Neural crest cell (in vitro differentiated cells): ENCODE results near the gene CENPS. TPM values are rescaled to one million over a fixed set of nuclear protein-coding genes. Genes with fewer than 3 reads are reported as not detected.

Source experiments
- DNase-seq: peaks from one replicate; pipeline ENCODE4 v3.0.0; 2021; ENCODE audit warnings: low read depth, mixed read lengths, low spot score
- H3K27ac Mint-ChIP-seq: one replicate; pipeline ENCODE4 v1.8.0; 2021; ENCODE audit warnings: mild to moderate bottlenecking, mixed read lengths; ENCODE audit not compliant: unreplicated experiment
- H3K27me3 Mint-ChIP-seq: 2 replicates; pipeline ENCODE4 v1.8.0; 2021; ENCODE audit warnings: low read depth, mild to moderate bottlenecking, mixed read lengths
- H3K36me3 Mint-ChIP-seq: 2 replicates; pipeline ENCODE4 v1.8.0; 2021; ENCODE audit warnings: low read depth, mild to moderate bottlenecking, mixed read lengths
- H3K4me1 Mint-ChIP-seq: 2 replicates; pipeline ENCODE4 v1.8.0; 2021; ENCODE audit warnings: mixed read lengths
- H3K4me3 Mint-ChIP-seq: one replicate; pipeline ENCODE4 v1.8.0; 2021; ENCODE audit warnings: mild to moderate bottlenecking, mixed read lengths
- H3K9me3 Mint-ChIP-seq: 2 replicates; pipeline ENCODE4 v1.8.0; 2021; ENCODE audit warnings: mixed read lengths
- CTCF ChIP-seq: fragments of 200-600 bp; sonication (generic); conservative IDR thresholded peaks from 2 replicates; pipeline ENCODE4 v1.5.0; 2021; ENCODE audit warnings: antibody characterized with exemption, mild to moderate bottlenecking
- total RNA-seq: library from RNA; stranded (reverse); gene quantifications from 2 replicates; pipeline ENCODE4 v1.2.1, GENCODE V29; 2021

The CENPS gene
- total RNA-seq, 1 donor from 2014 or later = 26.9 TPM

GRCh38 chr1:10474613-10475507, 44.6 kb downstream of the CENPS start, which contains the start of gene PEX14:
Gene PEX14 (plus strand): TSS chr1:10474950. CDS start chr1:10474967, 17 bp downstream.
- TF ChIP-seq CTCF = no peak
- Mint-ChIP-seq H3K4me3 (peak within 1 kb of the TSS; percentile 93), H3K27me3 (no peaks in the 10 kb centered on the region), H3K36me3 (no peaks in the 10 kb centered on the region), H3K9me3 (no peaks in the 10 kb centered on the region), H3K4me1 (peaks cover 48% of the 10 kb centered on the region), H3K27ac (no peak within 1 kb of the TSS)
- peak; percentile 83 for DNase-seq

- no peak for DNase-seq
- Mint-ChIP-seq H3K4me3 (peak overlapping the region; percentile 92), H3K36me3 (no peaks in the 10 kb centered on the region), H3K4me1 (peaks cover 48% of the 10 kb centered on the region), H3K27me3 (no peaks in the 10 kb centered on the region), H3K9me3 (no peaks in the 10 kb centered on the region), H3K27ac (no peak overlapping the region)
- no peak for TF ChIP-seq CTCF
These were observed 45.3 kb downstream of the CENPS start for GRCh38 chr1:10475510-10475909.

GRCh38 chr1:10479296-10479695, 49.1 kb downstream of the CENPS start:
- H3K27ac Mint-ChIP-seq = no peak overlapping the region
- H3K4me3 Mint-ChIP-seq = no peak overlapping the region
- H3K27me3 Mint-ChIP-seq = no peaks in the 10 kb centered on the region
- TF ChIP-seq CTCF = no peak
- no peaks in the 10 kb centered on the region for H3K9me3 Mint-ChIP-seq
- peaks cover 20% of the 10 kb centered on the region for H3K4me1 Mint-ChIP-seq
- no peak for DNase-seq
- peaks cover 3% of the 10 kb centered on the region for H3K36me3 Mint-ChIP-seq

GRCh38 chr1:10480614-10481013, 50.4 kb downstream of the CENPS start:
- Mint-ChIP-seq H3K9me3 (no peaks in the 10 kb centered on the region), H3K4me3 (no peak overlapping the region), H3K36me3 (peaks cover 6% of the 10 kb centered on the region), H3K4me1 (peaks cover 11% of the 10 kb centered on the region), H3K27ac (no peak overlapping the region), H3K27me3 (no peaks in the 10 kb centered on the region)
- DNase-seq = no peak
- no peak for TF ChIP-seq CTCF

- Mint-ChIP-seq H3K9me3 (no peaks in the 10 kb centered on the region), H3K27me3 (peaks cover 3% of the 10 kb centered on the region), H3K27ac (no peak overlapping the region), H3K4me1 (peaks cover 4% of the 10 kb centered on the region), H3K36me3 (peaks cover 8% of the 10 kb centered on the region), H3K4me3 (no peak overlapping the region)
- DNase-seq = no peak
- no peak for TF ChIP-seq CTCF
These were observed 54.3 kb downstream of the CENPS start for GRCh38 chr1:10484521-10484920.
